Astrocyte of the cerebellum (primary cell): ENCODE results near the gene ZWILCH.

Experiments
- DNase-seq: peaks from one replicate; pipeline ENCODE4 v3.0.0-alpha.2; 2011; ENCODE audit warnings: low read depth
- H3K4me3 ChIP-seq: 2 replicates; pipeline ENCODE4 v1.5.1; 2011; ENCODE audit warnings: mild to moderate bottlenecking, low read depth, low read length, moderate library complexity
- CTCF ChIP-seq: IDR thresholded peaks from 2 replicates; pipeline ENCODE4 v1.5.1; 2012; ENCODE audit warnings: low read length, low read depth, moderate library complexity, mild to moderate bottlenecking; ENCODE audit errors: missing control alignments
- in situ Hi-C: cut with HindIII; loops from 2 replicates; pipeline ENCODE4 v1.10.0; 2017; ENCODE audit warnings: low sequenced_read_pairs

The ZWILCH gene

GRCh38 chr15:66590435-66590834 is 85.3 kb downstream of the ZWILCH start:
- in situ Hi-C loops = no loop called here

DNA sequence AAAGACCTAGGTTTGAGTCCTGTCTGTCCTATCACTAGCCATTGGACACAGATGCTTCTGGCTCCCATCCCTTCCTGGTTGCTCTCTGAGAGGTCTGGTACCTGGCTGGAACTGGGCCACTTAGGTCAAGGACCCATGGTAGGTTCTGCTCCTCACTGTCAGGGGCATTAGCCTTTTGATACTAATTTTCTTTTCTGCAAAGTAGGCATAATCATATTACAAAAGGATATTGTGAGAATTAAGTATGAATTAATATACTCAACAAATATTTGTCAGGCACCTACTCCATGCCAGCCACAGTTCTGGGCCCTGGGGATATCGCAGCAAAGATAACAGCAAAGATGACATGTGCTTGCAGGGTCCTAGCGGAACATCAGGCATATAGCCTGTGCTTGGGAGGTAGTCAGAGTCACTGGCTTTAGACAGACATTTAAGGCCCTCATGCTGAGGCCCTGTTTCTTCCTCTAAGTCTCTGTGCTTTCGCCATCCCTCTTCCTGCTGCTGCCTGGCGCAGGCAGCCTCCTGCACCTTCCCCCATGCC is 86.3 kb downstream of the ZWILCH start:
- no peak for TF ChIP-seq CTCF
- no peak for DNase-seq
- H3K4me3 ChIP-seq = no peak overlapping the region
- in situ Hi-C loops = no loop called here

More at GRCh38 chr15:66590435-66590834, 85.3 kb downstream of the ZWILCH start:
- H3K4me3 ChIP-seq = no peak overlapping the region
- DNase-seq = no peak
- TF ChIP-seq CTCF = no peak

GRCh38 chr15:66592505-66593218 is 87.5 kb downstream of the ZWILCH start:
- H3K4me3 ChIP-seq = no peak overlapping the region
- no peak for TF ChIP-seq CTCF
- no peak for DNase-seq
- in situ Hi-C loops = no loop called here

GRCh38 chr15:66593219-66593780 is 88.2 kb downstream of the ZWILCH start:
- in situ Hi-C loops = no loop called here
- DNase-seq = no peak
- TF ChIP-seq CTCF = no peak
- no peak overlapping the region for H3K4me3 ChIP-seq

DNA sequence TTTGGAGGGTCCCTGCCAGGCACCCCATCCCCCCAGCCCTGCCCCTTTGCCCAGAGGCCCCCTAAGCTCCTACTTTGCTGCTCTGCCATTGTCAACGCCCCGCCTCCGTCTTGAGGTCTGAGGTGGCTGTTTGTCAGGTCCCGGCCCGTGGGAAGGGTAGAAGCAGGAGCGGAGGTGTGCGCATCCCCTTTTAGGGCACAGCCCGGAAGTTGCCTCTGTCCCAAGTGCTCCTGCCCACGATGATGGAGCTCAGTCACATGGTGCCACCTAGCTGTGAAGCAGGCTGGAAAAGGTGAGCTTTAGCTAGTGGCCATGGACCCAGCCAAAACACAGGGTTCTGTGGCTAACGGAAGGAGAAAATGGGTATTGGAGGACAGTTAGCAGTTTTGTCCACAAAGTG is 89.2 kb downstream of the ZWILCH start:
- in situ Hi-C loops = no loop called here
- no peak for TF ChIP-seq CTCF
- DNase-seq = no peak
- no peak overlapping the region for H3K4me3 ChIP-seq

GRCh38 chr15:66594836-66595235 is 89.7 kb downstream of the ZWILCH start:
- in situ Hi-C loops = loop anchor here (5.0 kb wide), 1 partner anchor 107 kb away; the partner anchor contains the start of gene SMAD6
- TF ChIP-seq CTCF = no peak
- no peak for DNase-seq
- no peak overlapping the region for H3K4me3 ChIP-seq
